Heart left ventricle (tissue), 13 donors: ENCODE measurements around the gene MCUB.

Experiments
- POLR2A ChIP-seq, 2 donors: fragments of 450-650 bp; IDR thresholded peaks; one replicate each; pipeline ENCODE4 v1.6.1; 2017; ENCODE audit warnings: antibody characterized with exemption in 2 of 2, mild to moderate bottlenecking in 2 of 2, moderate library complexity in 2 of 2
- TF ChIP-seq, protein P1 (sequence below), 12 donors: fragments of 200-600 bp; sonication (generic) in 4 of 12; IDR thresholded peaks; one replicate each; pipeline versions ENCODE4 v1.5.0 to v1.8.0; 2018 to 2022; ENCODE audit warnings: antibody characterized with exemption in 12 of 12, mild to moderate bottlenecking in 5 of 12
- donor health status: ischemic (EF 13 %, LVEDD 7.1; RV severe dilation, severe dysfunction).
- donor health status: DM: no; HTN: yes; CAD: no.
- donor health status: DM: no; HTN: no; CAD: no.
- donor health status: ischemic (EF 25% LVEDD 6.9; RV normal size, moderate dysfunction).
- donor health status: ischemic (EF 25% LVEDD 5.7; RV mildly dilated, moderate dysfunction).
- donor health status: ischemic (EF 35%, LVEDD 5.7; RV mildly dilated, moderate dysfunction).
- donor health status: nonischemic (EF 11% LVEDD 7.7; RV severe dilation, severe dysfunction).
- donor health status: DM: yes; HTN: yes; CAD: no.
- donor health status: PGD.
- donor health status: ischemic (EF 29% LVEDD 5.4; RV normal size, mild dysfunction).
- donor health status: nonischemic (EF 23%, LVEDD 6.1; RV moderate dilation, normal function).

DNA sequence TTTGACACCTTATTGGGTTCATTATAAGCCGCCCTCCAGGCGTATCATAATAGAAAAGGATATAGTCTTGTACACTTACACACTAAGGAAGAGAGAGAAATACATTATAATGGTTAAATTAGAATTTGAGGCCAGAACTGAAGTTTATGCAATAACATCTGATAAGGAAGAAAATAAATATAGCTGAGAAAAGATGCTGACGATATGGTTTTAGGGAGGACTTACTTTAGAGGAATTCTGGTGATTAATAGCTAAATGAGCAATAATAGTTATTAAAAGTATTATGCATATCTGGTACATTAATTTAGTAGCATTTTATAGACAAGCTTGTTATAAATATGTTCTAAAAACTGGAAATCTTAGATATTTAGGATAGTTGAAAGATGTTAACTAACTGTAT is 12.1 kb downstream of the MCUB start:
- no peak for TF ChIP-seq POLR2A (IDR thresholded peaks at IDR 0.05)
- TF ChIP-seq, protein P1, sequence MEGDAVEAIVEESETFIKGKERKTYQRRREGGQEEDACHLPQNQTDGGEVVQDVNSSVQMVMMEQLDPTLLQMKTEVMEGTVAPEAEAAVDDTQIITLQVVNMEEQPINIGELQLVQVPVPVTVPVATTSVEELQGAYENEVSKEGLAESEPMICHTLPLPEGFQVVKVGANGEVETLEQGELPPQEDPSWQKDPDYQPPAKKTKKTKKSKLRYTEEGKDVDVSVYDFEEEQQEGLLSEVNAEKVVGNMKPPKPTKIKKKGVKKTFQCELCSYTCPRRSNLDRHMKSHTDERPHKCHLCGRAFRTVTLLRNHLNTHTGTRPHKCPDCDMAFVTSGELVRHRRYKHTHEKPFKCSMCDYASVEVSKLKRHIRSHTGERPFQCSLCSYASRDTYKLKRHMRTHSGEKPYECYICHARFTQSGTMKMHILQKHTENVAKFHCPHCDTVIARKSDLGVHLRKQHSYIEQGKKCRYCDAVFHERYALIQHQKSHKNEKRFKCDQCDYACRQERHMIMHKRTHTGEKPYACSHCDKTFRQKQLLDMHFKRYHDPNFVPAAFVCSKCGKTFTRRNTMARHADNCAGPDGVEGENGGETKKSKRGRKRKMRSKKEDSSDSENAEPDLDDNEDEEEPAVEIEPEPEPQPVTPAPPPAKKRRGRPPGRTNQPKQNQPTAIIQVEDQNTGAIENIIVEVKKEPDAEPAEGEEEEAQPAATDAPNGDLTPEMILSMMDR (IDR thresholded peaks at IDR 0.05): no peak
